A549 (cell line): Measurements from ENCODE around the gene RPTOR. TPM values are rescaled to one million over a fixed set of nuclear protein-coding genes. Genes with fewer than 3 reads are reported as not detected.

Experiments
- ATAC-seq, 2 experiments: fragments of 200-7000 bp in 1 of 2; fragments of >200 bp in 1 of 2; cut with Nextera tagmentation in 1 of 2; cut with Tn5 transposase in 1 of 2; 3 replicates each; pipeline versions ENCODE4 v1.8.0 to v1.9.1; 2018 to 2020; ENCODE audit warnings: mild to moderate bottlenecking in 1 of 2, moderate library complexity in 1 of 2
- CTCF ChIA-PET: fragments of 300-600 bp; sonication (Branson Sonifier 250); formaldehyde crosslinking; extraction: SDS; loops from one replicate; lab custom pipeline; 2021; ENCODE audit warnings: antibody characterized with exemption, inconsistent platforms; lab: Yijun Ruan, JAX
- POLR2A ChIA-PET: fragments of 350-600 bp; formaldehyde crosslinking; extraction: SDS; loops from one replicate; lab custom pipeline; 2021; ENCODE audit warnings: antibody characterized with exemption, inconsistent platforms; lab: Yijun Ruan, JAX
- DNase-seq, 2 experiments: peaks; one replicate each; pipeline versions ENCODE4 v3.0.0 to v3.0.0-alpha.2; 2011 to 2016; ENCODE audit warnings: low read depth in 1 of 2, low spot score in 1 of 2
- FAIRE-seq: peaks from 2 replicates; lab custom pipeline; 2011; peaks lifted over from hg19 to GRCh38; lab: Jason Lieb, UNC
- H3K27ac ChIP-seq, 2 experiments: fragments of >200 bp; sonication (Bioruptor Twin); formaldehyde crosslinking; 3 replicates each; pipeline ENCODE4 v1.5.1; 2016 to 2017
- H3K4me1 ChIP-seq: fragments of >200 bp; sonication (Bioruptor Twin); formaldehyde crosslinking; 3 replicates; pipeline ENCODE4 v1.6.1; 2016
- H3K4me2 ChIP-seq: fragments of >200 bp; sonication (Bioruptor Twin); formaldehyde crosslinking; 3 replicates; pipeline ENCODE4 v1.6.1; 2016
- H3K4me3 ChIP-seq: fragments of >200 bp; sonication (Bioruptor Twin); formaldehyde crosslinking; 3 replicates; pipeline ENCODE4 v1.5.1; 2016
- H3K9me3 ChIP-seq: fragments of >200 bp; sonication (Bioruptor Twin); formaldehyde crosslinking; 3 replicates; pipeline ENCODE4 v1.6.1; 2016
- EHMT2 ChIP-seq: fragments of 200-600 bp; sonication (generic); IDR thresholded peaks from 2 replicates; pipeline ENCODE4 v1.6.1; 2016; ENCODE audit warnings: antibody characterized with exemption, low read depth, mild to moderate bottlenecking, moderate library complexity
- JUNB ChIP-seq: fragments of >200 bp; sonication (Bioruptor Twin); formaldehyde crosslinking; IDR thresholded peaks from 2 replicates; pipeline ENCODE4 v1.6.1; 2016
- KDM1A ChIP-seq: fragments of 200-600 bp; sonication (generic); IDR thresholded peaks from 2 replicates; pipeline ENCODE4 v1.6.1; 2016; ENCODE audit warnings: low read depth, mild to moderate bottlenecking
- MAFK ChIP-seq: fragments of 450-650 bp; IDR thresholded peaks from 2 replicates; pipeline ENCODE4 v1.6.1; 2014; ENCODE audit not compliant: partially characterized antibody
- SREBF2 ChIP-seq: fragments of 450-650 bp; IDR thresholded peaks from 2 replicates; pipeline ENCODE4 v1.6.1; 2014; ENCODE audit warnings: mild to moderate bottlenecking, moderate library complexity
- ZFP36 ChIP-seq: fragments of 450-650 bp; IDR thresholded peaks from 2 replicates; pipeline ENCODE4 v1.6.1; 2014; ENCODE audit warnings: borderline replicate concordance; ENCODE audit not compliant: partially characterized antibody
- WGBS: methylation state at CpG from one replicate; pipeline ENCODE4 v1.1.6; 2017; ENCODE audit errors: missing lambda C conversion rate; 5-methylcytosine and 5-hydroxymethylcytosine counted together
- polyA plus RNA-seq, 4 experiments: library from polyadenylated mRNA; depleted of rRNA in 3 of 4; stranded (reverse); fragments of >200 nt; fragmentation: RNase III in 1 of 4; extraction: RNeasy Plus Mini Kit Qiagen cat#74134 plus additional on column Dnase treatment in 1 of 4; gene quantifications; 2 replicates in 3 of 4; 3 replicates in 1 of 4; pipeline ENCODE4 v1.2.3, GENCODE V29; 2011 to 2017
- TF ChIP-seq, protein P1 (sequence below): fragments of >200 bp; sonication (Bioruptor Twin); formaldehyde crosslinking; IDR thresholded peaks from 2 replicates; pipeline ENCODE4 v1.6.1; 2016
- TF ChIP-seq, protein P2 (sequence below): fragments of 450-650 bp; IDR thresholded peaks from 2 replicates; pipeline ENCODE4 v1.6.1; 2014; ENCODE audit warnings: antibody characterized with exemption
- TF ChIP-seq, protein P3 (sequence below): fragments of >200 bp; sonication (Bioruptor Twin); formaldehyde crosslinking; IDR thresholded peaks from 3 replicates; pipeline ENCODE4 v1.6.1; 2016

RPTOR gene
- polyA plus RNA-seq, 2 of the 4 experiments (the other 2 are of a cell fraction): 10.8 to 27.1 TPM

DNA sequence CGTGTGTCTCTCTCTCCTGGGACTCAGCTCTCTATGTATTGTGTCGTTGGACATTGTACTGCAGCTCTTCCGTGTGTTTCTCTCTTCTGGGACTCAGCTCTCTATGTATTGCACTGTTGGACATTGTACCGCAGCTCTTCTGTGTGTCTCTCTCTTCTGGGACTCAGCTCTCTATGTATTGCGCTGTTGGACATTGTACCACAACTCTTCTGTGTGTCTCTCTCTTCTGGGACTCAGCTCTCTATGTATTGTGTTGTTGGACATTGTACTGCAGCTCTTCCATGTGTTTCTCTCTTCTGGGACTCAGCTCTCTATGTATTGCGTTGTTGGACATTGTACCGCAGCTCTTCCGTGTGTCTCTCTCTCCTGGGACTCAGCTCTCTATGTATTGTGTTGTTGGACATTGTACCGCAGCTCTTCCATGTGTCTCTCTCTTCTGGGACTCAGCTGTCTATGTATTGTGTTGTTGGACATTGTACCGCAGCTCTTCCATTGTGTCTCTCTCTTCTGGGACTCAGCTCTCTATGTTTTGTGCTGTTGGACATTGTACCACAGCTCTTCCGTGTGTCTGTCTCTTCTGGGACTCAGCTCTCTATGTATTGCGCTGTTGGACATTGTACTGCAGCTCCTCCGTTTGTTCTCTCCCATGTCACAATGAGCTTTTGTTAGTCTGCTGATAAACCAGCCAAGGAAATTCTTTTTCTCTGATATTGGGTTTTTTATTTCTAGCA, 84.8 kb downstream of the RPTOR start:
- POLR2A ChIA-PET: no interaction called here
- TF ChIP-seq JUNB: no peak
- TF ChIP-seq ZFP36: no peak
- TF ChIP-seq, all 56 proteins: peak for 0
- WGBS: 91% methylated on average over 13 of the region's 13 CpGs
- H3K9me3 ChIP-seq: no peaks in the 10 kb centered on the region
- no peak for DNase-seq
- no peak for FAIRE-seq
- no peak for ATAC-seq
- no peaks in the 10 kb centered on the region for H3K4me1 ChIP-seq
- no peak overlapping the region for H3K4me2 ChIP-seq
- CTCF ChIA-PET: interaction anchor here (0.6 to 3.5 kb wide), 3 partner anchors 10 to 69 kb away, joined by 3 to 12 read pairs (median 4); no protein-coding TSS in a partner anchor
- H3K27ac ChIP-seq: no peak overlapping the region
- H3K4me3 ChIP-seq: no peak overlapping the region

DNA sequence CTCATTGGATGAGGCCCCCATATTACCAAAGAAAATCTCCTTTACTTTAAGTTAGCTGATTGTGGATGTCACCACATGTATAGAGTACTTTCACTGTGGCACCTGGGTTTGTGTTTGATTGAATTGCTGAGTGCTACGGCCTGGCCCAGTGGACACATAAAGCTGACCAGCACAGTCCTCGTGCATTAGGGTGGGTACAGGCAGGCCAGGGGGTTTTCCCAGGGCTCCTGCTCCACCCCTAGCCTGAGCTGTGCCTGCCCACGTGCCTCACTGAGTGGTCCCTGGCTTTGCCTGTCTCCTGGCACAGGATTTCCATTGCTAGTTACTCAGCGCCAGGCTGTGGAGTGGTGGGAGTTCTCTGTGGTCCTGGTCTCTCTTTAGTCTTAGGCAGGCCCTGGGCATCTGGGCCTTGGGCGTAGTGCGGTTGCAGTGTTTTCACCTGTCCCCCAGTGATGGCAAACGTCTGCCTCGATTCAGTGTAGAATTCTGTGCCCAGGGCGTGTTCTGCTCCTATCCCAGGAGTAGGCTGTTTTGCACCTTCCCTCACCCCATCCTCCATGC, 86.0 kb downstream of the RPTOR start:
- FAIRE-seq: no peak
- CTCF ChIA-PET: interaction anchor here (1.2 to 3.5 kb wide), 3 partner anchors 12 to 24 kb away, joined by 3 to 12 read pairs (median 3); no protein-coding TSS in a partner anchor

DNA sequence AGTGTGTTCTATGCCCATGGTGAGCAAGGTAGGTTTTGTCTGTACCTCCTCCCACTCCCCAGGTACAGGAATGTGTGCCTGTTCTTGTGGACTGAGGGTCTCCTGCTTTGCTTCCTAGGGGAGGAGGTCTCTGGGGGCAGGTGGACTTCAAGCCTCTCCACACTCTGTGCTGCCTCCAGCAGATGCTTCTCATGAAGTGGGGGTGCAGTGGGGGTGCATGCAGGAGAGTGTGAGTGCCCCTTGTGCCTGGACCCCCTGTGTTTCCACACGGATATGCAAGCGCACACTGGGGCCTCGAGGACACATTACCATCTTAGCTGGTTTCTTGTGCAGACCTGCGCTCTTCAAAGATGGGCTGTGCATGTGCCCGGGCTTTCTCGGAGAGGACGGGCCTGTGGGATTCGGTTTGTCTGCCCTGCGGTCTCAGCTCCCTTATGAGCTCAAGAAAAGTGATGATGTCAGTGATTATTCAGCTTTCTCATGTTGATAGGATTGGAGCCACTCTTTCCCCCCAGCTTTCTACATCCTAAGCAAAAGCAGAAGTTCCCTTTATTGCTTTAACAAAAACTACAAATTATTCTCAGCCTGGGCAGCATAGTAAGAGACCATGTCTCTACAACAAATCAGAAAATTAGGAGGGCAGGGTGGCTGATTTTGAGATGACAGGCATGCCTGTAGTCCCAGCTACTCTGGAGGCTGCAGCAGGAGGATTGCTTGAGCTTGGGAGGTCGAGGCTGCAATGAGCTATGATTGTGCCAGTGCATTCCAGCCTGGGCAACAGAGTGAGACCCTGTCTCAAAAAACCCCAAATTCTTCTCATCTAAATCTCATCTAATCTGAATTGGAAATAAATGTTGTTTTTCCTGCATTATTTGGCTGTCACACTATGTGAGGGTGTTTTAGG, 86.8 kb downstream of the RPTOR start:
- no peak overlapping the region for H3K27ac ChIP-seq
- WGBS: 91% methylated on average over 10 of the region's 10 CpGs
- TF ChIP-seq MAFK (peak; percentile 80), KDM1A (no peak)
- ChIA-PET CTCF (interaction anchor here (0.8 to 3.5 kb wide), 5 partner anchors 11 to 204 kb away, joined by 3 to 12 read pairs (median 3); no protein-coding TSS in a partner anchor), POLR2A (no interaction called here)
- no peak for DNase-seq
- ATAC-seq: no peak; a peak in 2 of 6 replicates
- no peak overlapping the region for H3K4me3 ChIP-seq
- no peaks in the 10 kb centered on the region for H3K9me3 ChIP-seq
- no peak overlapping the region for H3K4me2 ChIP-seq
- no peaks in the 10 kb centered on the region for H3K4me1 ChIP-seq
- FAIRE-seq: no peak

More for the DNA sequence above, 86.0 kb downstream of the RPTOR start:
- H3K4me1 ChIP-seq: no peaks in the 10 kb centered on the region
- DNase-seq: no peak
- no peak overlapping the region for H3K4me3 ChIP-seq
- no peaks in the 10 kb centered on the region for H3K9me3 ChIP-seq
- no peak for TF ChIP-seq EHMT2
- TF ChIP-seq, protein P1, sequence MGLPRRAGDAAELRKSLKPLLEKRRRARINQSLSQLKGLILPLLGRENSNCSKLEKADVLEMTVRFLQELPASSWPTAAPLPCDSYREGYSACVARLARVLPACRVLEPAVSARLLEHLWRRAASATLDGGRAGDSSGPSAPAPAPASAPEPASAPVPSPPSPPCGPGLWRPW: no peak
- TF ChIP-seq, protein P2, sequence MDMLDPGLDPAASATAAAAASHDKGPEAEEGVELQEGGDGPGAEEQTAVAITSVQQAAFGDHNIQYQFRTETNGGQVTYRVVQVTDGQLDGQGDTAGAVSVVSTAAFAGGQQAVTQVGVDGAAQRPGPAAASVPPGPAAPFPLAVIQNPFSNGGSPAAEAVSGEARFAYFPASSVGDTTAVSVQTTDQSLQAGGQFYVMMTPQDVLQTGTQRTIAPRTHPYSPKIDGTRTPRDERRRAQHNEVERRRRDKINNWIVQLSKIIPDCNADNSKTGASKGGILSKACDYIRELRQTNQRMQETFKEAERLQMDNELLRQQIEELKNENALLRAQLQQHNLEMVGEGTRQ: no peak
- POLR2A ChIA-PET: no interaction called here
- H3K4me2 ChIP-seq: no peak overlapping the region
- peak; percentile 14 to 30; a peak in 2 of 6 replicates for ATAC-seq
- H3K27ac ChIP-seq: no peak overlapping the region
- 86% methylated on average over 9 of the region's 9 CpGs for whole genome bisulfite sequencing

DNA sequence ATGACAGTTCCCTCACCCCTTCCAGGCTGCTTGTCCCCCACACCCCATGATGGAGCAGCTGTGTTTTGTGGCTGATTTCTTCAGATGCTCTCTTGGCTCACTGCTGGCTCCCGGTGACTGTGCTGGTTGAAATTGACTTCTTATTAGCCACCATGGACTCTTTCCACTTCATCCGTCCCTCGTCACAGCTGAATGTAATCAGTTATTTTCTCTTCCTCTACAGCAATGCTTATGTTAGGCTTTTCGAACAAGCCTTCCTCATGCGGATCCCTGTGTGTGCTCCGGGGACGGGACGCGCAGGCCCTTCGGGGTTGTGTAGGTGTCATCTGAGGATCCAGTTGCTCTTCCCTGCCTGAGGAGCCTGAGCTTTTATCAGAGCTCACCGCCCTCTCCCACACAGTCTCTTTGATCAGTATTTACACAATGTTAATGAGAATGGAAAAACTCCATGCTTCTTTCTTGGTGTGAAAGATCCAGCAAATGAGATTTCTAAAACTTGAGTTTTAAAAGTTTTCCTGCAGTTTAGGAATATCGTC, 87.5 kb downstream of the RPTOR start:
- Histone ChIP-seq H3K27ac (no peak overlapping the region), H3K4me1 (no peaks in the 10 kb centered on the region), H3K4me2 (no peak overlapping the region), H3K9me3 (no peaks in the 10 kb centered on the region), H3K4me3 (no peak overlapping the region)
- ChIA-PET POLR2A (no interaction called here), CTCF (interaction anchor here (0.8 to 1.7 kb wide), 4 partner anchors 22 to 205 kb away, joined by 3 to 6 read pairs (median 4); no protein-coding TSS in a partner anchor)
- DNase-seq: no peak
- 86% methylated on average over 12 of the region's 12 CpGs for WGBS
- no peak for ATAC-seq
- TF ChIP-seq SREBF2: no peak
- TF ChIP-seq, protein P3, sequence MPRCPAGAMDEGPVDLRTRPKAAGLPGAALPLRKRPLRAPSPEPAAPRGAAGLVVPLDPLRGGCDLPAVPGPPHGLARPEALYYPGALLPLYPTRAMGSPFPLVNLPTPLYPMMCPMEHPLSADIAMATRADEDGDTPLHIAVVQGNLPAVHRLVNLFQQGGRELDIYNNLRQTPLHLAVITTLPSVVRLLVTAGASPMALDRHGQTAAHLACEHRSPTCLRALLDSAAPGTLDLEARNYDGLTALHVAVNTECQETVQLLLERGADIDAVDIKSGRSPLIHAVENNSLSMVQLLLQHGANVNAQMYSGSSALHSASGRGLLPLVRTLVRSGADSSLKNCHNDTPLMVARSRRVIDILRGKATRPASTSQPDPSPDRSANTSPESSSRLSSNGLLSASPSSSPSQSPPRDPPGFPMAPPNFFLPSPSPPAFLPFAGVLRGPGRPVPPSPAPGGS: no peak
- FAIRE-seq: no peak
